ENCODE measurements around the gene STK11IP. TPM values are rescaled to one million over a fixed set of nuclear protein-coding genes. Genes with fewer than 3 reads are reported as not detected.

STK11IP gene
- total RNA-seq, 1 experiment from 2014 or later: 45.0 TPM

- TF ChIP-seq, protein P1, sequence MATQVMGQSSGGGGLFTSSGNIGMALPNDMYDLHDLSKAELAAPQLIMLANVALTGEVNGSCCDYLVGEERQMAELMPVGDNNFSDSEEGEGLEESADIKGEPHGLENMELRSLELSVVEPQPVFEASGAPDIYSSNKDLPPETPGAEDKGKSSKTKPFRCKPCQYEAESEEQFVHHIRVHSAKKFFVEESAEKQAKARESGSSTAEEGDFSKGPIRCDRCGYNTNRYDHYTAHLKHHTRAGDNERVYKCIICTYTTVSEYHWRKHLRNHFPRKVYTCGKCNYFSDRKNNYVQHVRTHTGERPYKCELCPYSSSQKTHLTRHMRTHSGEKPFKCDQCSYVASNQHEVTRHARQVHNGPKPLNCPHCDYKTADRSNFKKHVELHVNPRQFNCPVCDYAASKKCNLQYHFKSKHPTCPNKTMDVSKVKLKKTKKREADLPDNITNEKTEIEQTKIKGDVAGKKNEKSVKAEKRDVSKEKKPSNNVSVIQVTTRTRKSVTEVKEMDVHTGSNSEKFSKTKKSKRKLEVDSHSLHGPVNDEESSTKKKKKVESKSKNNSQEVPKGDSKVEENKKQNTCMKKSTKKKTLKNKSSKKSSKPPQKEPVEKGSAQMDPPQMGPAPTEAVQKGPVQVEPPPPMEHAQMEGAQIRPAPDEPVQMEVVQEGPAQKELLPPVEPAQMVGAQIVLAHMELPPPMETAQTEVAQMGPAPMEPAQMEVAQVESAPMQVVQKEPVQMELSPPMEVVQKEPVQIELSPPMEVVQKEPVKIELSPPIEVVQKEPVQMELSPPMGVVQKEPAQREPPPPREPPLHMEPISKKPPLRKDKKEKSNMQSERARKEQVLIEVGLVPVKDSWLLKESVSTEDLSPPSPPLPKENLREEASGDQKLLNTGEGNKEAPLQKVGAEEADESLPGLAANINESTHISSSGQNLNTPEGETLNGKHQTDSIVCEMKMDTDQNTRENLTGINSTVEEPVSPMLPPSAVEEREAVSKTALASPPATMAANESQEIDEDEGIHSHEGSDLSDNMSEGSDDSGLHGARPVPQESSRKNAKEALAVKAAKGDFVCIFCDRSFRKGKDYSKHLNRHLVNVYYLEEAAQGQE (IDR thresholded peaks at IDR 0.05; ENCODE audit: low read depth): no peak
- TF ChIP-seq EZH2 (IDR thresholded peaks at IDR 0.05) (no peak), RAD21 (IDR thresholded peaks at IDR 0.05; ENCODE audit: low read depth) (no peak), EGR1 (IDR thresholded peaks at IDR 0.05; ENCODE audit: low read depth) (no peak)
These were observed 63.7 kb downstream of the STK11IP start (continued) for GRCh38 chr2:219661197-219661954.

- H3K4me2 ChIP-seq (ENCODE audit: low read length): peak overlapping the region; percentile 24; the same call in 1 of the 2 replicates
- no peaks in the 10 kb centered on the region for H3K79me2 ChIP-seq (ENCODE audit: insufficient read depth, low read length)
- intact Hi-C loops (cut with micrococcal nuclease): no loop called here
- no peak overlapping the region; the same call in 1 of the 2 replicates for H3K27ac ChIP-seq (ENCODE audit: low read depth, low read length)
- ChIA-PET POLR2A (interaction anchor here (1.2 kb wide), 1 partner anchor 16 kb away, joined by 4 read pairs; no protein-coding TSS in a partner anchor), RAD21 (ENCODE audit: low non-redundant PET in 1 of 2, low total read pairs in 2 of 2, uncharacterized antibody in 2 of 2, unreplicated experiment in 2 of 2) (no interaction called here), CTCF (no interaction called here)
- no peak overlapping the region for H3K4me3 ChIP-seq (replicated peaks in 1 of 2; ENCODE audit: low read depth in 1 of 2, low read length in 2 of 2)
- no peak for DNase-seq (ENCODE audit: low read depth, low spot score)
- H3K4me1 ChIP-seq (ENCODE audit: control insufficient read depth in 1 of 2, insufficient read depth in 2 of 2, low read length in 2 of 2): peaks cover 0 to 19% of the 10 kb centered on the region in 2 experiments; a peak in 2 of 4 replicates
- peak overlapping the region; percentile 41 for H2AFZ ChIP-seq (ENCODE audit: low read depth, low read length, poor library complexity, severe bottlenecking)
- BruUV-seq (replicated peaks): no TSS peak
- H3K9me2 ChIP-seq (ENCODE audit: insufficient read depth): no peaks in the 10 kb centered on the region
- no peaks in the 10 kb centered on the region for H3K36me3 ChIP-seq (ENCODE audit: control insufficient read depth in 1 of 2, insufficient read depth in 2 of 2, low read length in 2 of 2)
- H3K27me3 ChIP-seq (ENCODE audit: insufficient read depth, low read length): no peaks in the 10 kb centered on the region
- no peak overlapping the region for H3K9ac ChIP-seq (ENCODE audit: low read length)
- ATAC-seq: peak; percentile 53; the same call in 1 of the 2 replicates
- peaks cover 0 to 13% of the 10 kb centered on the region in 2 experiments; a peak in 1 of 4 replicates for H3K9me3 ChIP-seq (ENCODE audit: control insufficient read depth in 1 of 2, insufficient read depth in 1 of 2, low read depth in 1 of 2, low read length in 2 of 2)
- no peaks in the 10 kb centered on the region for H4K20me1 ChIP-seq (ENCODE audit: insufficient read depth)
- TF ChIP-seq, protein P2, sequence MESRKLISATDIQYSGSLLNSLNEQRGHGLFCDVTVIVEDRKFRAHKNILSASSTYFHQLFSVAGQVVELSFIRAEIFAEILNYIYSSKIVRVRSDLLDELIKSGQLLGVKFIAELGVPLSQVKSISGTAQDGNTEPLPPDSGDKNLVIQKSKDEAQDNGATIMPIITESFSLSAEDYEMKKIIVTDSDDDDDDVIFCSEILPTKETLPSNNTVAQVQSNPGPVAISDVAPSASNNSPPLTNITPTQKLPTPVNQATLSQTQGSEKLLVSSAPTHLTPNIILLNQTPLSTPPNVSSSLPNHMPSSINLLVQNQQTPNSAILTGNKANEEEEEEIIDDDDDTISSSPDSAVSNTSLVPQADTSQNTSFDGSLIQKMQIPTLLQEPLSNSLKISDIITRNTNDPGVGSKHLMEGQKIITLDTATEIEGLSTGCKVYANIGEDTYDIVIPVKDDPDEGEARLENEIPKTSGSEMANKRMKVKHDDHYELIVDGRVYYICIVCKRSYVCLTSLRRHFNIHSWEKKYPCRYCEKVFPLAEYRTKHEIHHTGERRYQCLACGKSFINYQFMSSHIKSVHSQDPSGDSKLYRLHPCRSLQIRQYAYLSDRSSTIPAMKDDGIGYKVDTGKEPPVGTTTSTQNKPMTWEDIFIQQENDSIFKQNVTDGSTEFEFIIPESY (IDR thresholded peaks at IDR 0.05; ENCODE audit: extremely low read depth, insufficient replicate concordance, low read length): no peak
- TF ChIP-seq ELF1 (IDR thresholded peaks at IDR 0.05; ENCODE audit: borderline replicate concordance, low read depth) (no peak), RAD21 (IDR thresholded peaks at IDR 0.05; ENCODE audit: low read depth) (no peak), EZH2phosphoT487 (IDR thresholded peaks at IDR 0.05; ENCODE audit: borderline replicate concordance) (no peak), SP1 (IDR thresholded peaks at IDR 0.05; ENCODE audit: low read depth) (no peak), JUND (IDR thresholded peaks at IDR 0.05) (no peak), EZH2 (IDR thresholded peaks at IDR 0.05) (no peak), YY1 (IDR thresholded peaks at IDR 0.05; ENCODE audit: extremely low read depth, insufficient replicate concordance, low read depth, low read length) (no peak), CEBPB (IDR thresholded peaks at IDR 0.05; ENCODE audit: low read depth) (no peak), EGR1 (IDR thresholded peaks at IDR 0.05; ENCODE audit: low read depth) (no peak)
- TF ChIP-seq, protein P3, sequence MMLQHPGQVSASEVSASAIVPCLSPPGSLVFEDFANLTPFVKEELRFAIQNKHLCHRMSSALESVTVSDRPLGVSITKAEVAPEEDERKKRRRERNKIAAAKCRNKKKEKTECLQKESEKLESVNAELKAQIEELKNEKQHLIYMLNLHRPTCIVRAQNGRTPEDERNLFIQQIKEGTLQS (IDR thresholded peaks at IDR 0.05): no peak
- TF ChIP-seq, protein P1 (IDR thresholded peaks at IDR 0.05; ENCODE audit: low read depth): no peak
- TF ChIP-seq, protein P4, sequence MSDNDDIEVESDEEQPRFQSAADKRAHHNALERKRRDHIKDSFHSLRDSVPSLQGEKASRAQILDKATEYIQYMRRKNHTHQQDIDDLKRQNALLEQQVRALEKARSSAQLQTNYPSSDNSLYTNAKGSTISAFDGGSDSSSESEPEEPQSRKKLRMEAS (IDR thresholded peaks at IDR 0.05): no peak
These were observed 64.3 kb downstream of the STK11IP start for GRCh38 chr2:219661955-219662395.

Measured in HCT116 (cell line).